ENCODE data around the gene EXOC6B.

Gene EXOC6B

GRCh38 chr2:72139471-72139873 is 686.4 kb downstream of the EXOC6B start:
- FAIRE-seq, result no peak

GRCh38 chr2:72138921-72139381 is 686.9 kb downstream of the EXOC6B start:
- FAIRE-seq, result no peak

GRCh38 chr2:72138011-72138881 is 687.6 kb downstream of the EXOC6B start:
- FAIRE-seq, result no peak

GRCh38 chr2:72137498-72138010 is 688.3 kb downstream of the EXOC6B start:
- FAIRE-seq, result no peak

- no peak for FAIRE-seq
Measured at GRCh38 chr2:72136933-72137497, 688.8 kb downstream of the EXOC6B start.

- FAIRE-seq, result no peak
Measured at GRCh38 chr2:72136331-72136730, 689.5 kb downstream of the EXOC6B start.

- FAIRE-seq, result no peak
Measured at GRCh38 chr2:72135921-72136320, 689.9 kb downstream of the EXOC6B start.

- no peak for FAIRE-seq
Measured at GRCh38 chr2:72134997-72135800, 690.6 kb downstream of the EXOC6B start.

- FAIRE-seq, result no peak
Measured at GRCh38 chr2:72134408-72134996, 691.3 kb downstream of the EXOC6B start.

GRCh38 chr2:72133721-72134407 is 692.0 kb downstream of the EXOC6B start:
- FAIRE-seq, result no peak

GRCh38 chr2:72132981-72133720 is 692.7 kb downstream of the EXOC6B start:
- no peak for FAIRE-seq

GRCh38 chr2:72131916-72132841 is 693.7 kb downstream of the EXOC6B start:
- FAIRE-seq, result no peak

GRCh38 chr2:72131371-72131891 is 694.4 kb downstream of the EXOC6B start:
- no peak for FAIRE-seq

- no peak for FAIRE-seq
Measured at GRCh38 chr2:72130659-72131360, 695.0 kb downstream of the EXOC6B start.

GRCh38 chr2:72129681-72130340 is 696.0 kb downstream of the EXOC6B start:
- no peak for FAIRE-seq

GRCh38 chr2:72128843-72129227 is 697.0 kb downstream of the EXOC6B start:
- no peak for FAIRE-seq

GRCh38 chr2:72128059-72128842 is 697.6 kb downstream of the EXOC6B start:
- no peak for FAIRE-seq

Data from islet of Langerhans (tissue), 1 donor.